Measurements from ENCODE around the gene GJB3.

The GJB3 gene

GRCh38 chr1:34790985-34791384 lies 10.0 kb downstream of the GJB3 start:
- DNase-seq (ENCODE audit: low spot score): no peak
- H3K9me3 ChIP-seq (ENCODE audit: severe bottlenecking): no peaks in the 10 kb centered on the region
- H3K36me3 ChIP-seq (ENCODE audit: low read depth): peaks cover 17% of the 10 kb centered on the region
- H3K27ac ChIP-seq (ENCODE audit: poor library complexity, severe bottlenecking): no peak overlapping the region
- no peak for TF ChIP-seq CTCF (IDR thresholded peaks at IDR 0.05; ENCODE audit: poor library complexity, severe bottlenecking)
- no peak for ATAC-seq (ENCODE audit: low read depth)
- H3K4me1 ChIP-seq (ENCODE audit: insufficient read depth, poor library complexity, severe bottlenecking): no peaks in the 10 kb centered on the region
- H3K27me3 ChIP-seq (ENCODE audit: insufficient read depth, poor library complexity, severe bottlenecking): no peaks in the 10 kb centered on the region
- H3K4me3 ChIP-seq (ENCODE audit: severe bottlenecking): no peak overlapping the region

- no peaks in the 10 kb centered on the region for H3K27me3 ChIP-seq (ENCODE audit: insufficient read depth, poor library complexity, severe bottlenecking)
- H3K4me1 ChIP-seq (ENCODE audit: insufficient read depth, poor library complexity, severe bottlenecking): no peaks in the 10 kb centered on the region
- H3K4me3 ChIP-seq (ENCODE audit: severe bottlenecking): no peak overlapping the region
- H3K27ac ChIP-seq (ENCODE audit: poor library complexity, severe bottlenecking): no peak overlapping the region
- no peak for ATAC-seq (ENCODE audit: low read depth)
- no peaks in the 10 kb centered on the region for H3K9me3 ChIP-seq (ENCODE audit: severe bottlenecking)
- H3K36me3 ChIP-seq (ENCODE audit: low read depth): peaks cover 3% of the 10 kb centered on the region; the same call in 1 of the 2 replicates
- DNase-seq (ENCODE audit: low spot score): no peak
- TF ChIP-seq CTCF (IDR thresholded peaks at IDR 0.05; ENCODE audit: poor library complexity, severe bottlenecking): no peak
Observed at GRCh38 chr1:34792424-34792823, 11.4 kb downstream of the GJB3 start.

- DNase-seq (ENCODE audit: low spot score): no peak
- no peaks in the 10 kb centered on the region for H3K9me3 ChIP-seq (ENCODE audit: severe bottlenecking)
- no peak for ATAC-seq (ENCODE audit: low read depth)
- H3K36me3 ChIP-seq (ENCODE audit: low read depth): no peaks in the 10 kb centered on the region
- no peak within 1 kb of the TSS for H3K27ac ChIP-seq (ENCODE audit: poor library complexity, severe bottlenecking)
- H3K4me3 ChIP-seq (ENCODE audit: severe bottlenecking): no peak within 1 kb of the TSS
- no peaks in the 10 kb centered on the region for H3K4me1 ChIP-seq (ENCODE audit: insufficient read depth, poor library complexity, severe bottlenecking)
- no peaks in the 10 kb centered on the region for H3K27me3 ChIP-seq (ENCODE audit: insufficient read depth, poor library complexity, severe bottlenecking)
- no peak for TF ChIP-seq CTCF (IDR thresholded peaks at IDR 0.05; ENCODE audit: poor library complexity, severe bottlenecking)
Observed at GRCh38 chr1:34792868-34793727, 12.1 kb downstream of the GJB3 start, which contains the start of gene GJA4. TSS of gene GJA4 (plus strand) at chr1:34792999. CDS start at chr1:34794214, 1,215 bp downstream.

- H3K4me3 ChIP-seq (ENCODE audit: severe bottlenecking): no peak overlapping the region
- DNase-seq (ENCODE audit: low spot score): no peak
- ATAC-seq (ENCODE audit: low read depth): no peak
- H3K9me3 ChIP-seq (ENCODE audit: severe bottlenecking): no peaks in the 10 kb centered on the region
- no peak overlapping the region for H3K27ac ChIP-seq (ENCODE audit: poor library complexity, severe bottlenecking)
- H3K36me3 ChIP-seq (ENCODE audit: low read depth): no peaks in the 10 kb centered on the region
- TF ChIP-seq CTCF (IDR thresholded peaks at IDR 0.05; ENCODE audit: poor library complexity, severe bottlenecking): no peak
- no peaks in the 10 kb centered on the region for H3K4me1 ChIP-seq (ENCODE audit: insufficient read depth, poor library complexity, severe bottlenecking)
- no peaks in the 10 kb centered on the region for H3K27me3 ChIP-seq (ENCODE audit: insufficient read depth, poor library complexity, severe bottlenecking)
Observed at GRCh38 chr1:34794001-34794789, 13.2 kb downstream of the GJB3 start.
